Stimulated activated CD8-positive, alpha-beta memory T cell treated with anti-CD3 and anti-CD28 coated beads, Interleukin-7, amount 100 ng/mL, for 1 hour (primary cell): Measurements from ENCODE around the gene TIGD6.
"Not testable (repeated sequence)": the region's sequence is repeated elsewhere in the genome, so short reads cannot be mapped to it uniquely, and the experiment has no call there.

Source experiments
- DNase-seq, 2 donors: peaks; one replicate each; pipeline ENCODE4 v3.0.0-alpha.2; 2020; ENCODE audit warnings: low read depth in 2 of 2

TIGD6 gene

GRCh38 chr5:150000256-150000989, at the start of gene TIGD6, which contains the start of gene HMGXB3:
Gene TIGD6, minus strand, starts transcription at chr5:150000654. Its CDS starts 4,306 bp downstream, at chr5:149996348.
Gene HMGXB3, plus strand, starts transcription at chr5:150000739. Its CDS starts 4,114 bp downstream, at chr5:150004853.
- DNase-seq, result peak; percentile 66 to 69

- no peak for DNase-seq
Observed at GRCh38 chr5:150046031-150046430, 45.6 kb upstream of the TIGD6 start.

- no peak for DNase-seq
Observed at GRCh38 chr5:150045549-150045948, 45.1 kb upstream of the TIGD6 start.

GRCh38 chr5:150044712-150045111, 44.3 kb upstream of the TIGD6 start:
- no peak for DNase-seq

- no peak for DNase-seq
Observed at GRCh38 chr5:150044329-150044681, 43.9 kb upstream of the TIGD6 start.

- no peak for DNase-seq
Observed at GRCh38 chr5:150043657-150044328, 43.3 kb upstream of the TIGD6 start.

- no peak for DNase-seq
Observed at GRCh38 chr5:150042459-150042858, 42.0 kb upstream of the TIGD6 start.

GRCh38 chr5:150038547-150038946, 38.1 kb upstream of the TIGD6 start:
- DNase-seq, result no peak

- DNase-seq, result no peak
Observed at GRCh38 chr5:150036513-150036912, 36.1 kb upstream of the TIGD6 start.

GRCh38 chr5:150035139-150035895, 34.9 kb upstream of the TIGD6 start:
- DNase-seq, result no peak

- DNase-seq, result no peak
Observed at GRCh38 chr5:150034662-150035061, 34.2 kb upstream of the TIGD6 start.

- no peak for DNase-seq
Observed at GRCh38 chr5:150033334-150033733, 32.9 kb upstream of the TIGD6 start.

- DNase-seq, result not testable (repeated sequence)
Observed at GRCh38 chr5:150028047-150028446, 27.6 kb upstream of the TIGD6 start.

- no peak for DNase-seq
Observed at GRCh38 chr5:150026682-150027172, 26.3 kb upstream of the TIGD6 start.

GRCh38 chr5:150024346-150024984, 24.0 kb upstream of the TIGD6 start:
- no peak for DNase-seq

- no peak for DNase-seq
Observed at GRCh38 chr5:150023136-150023535, 22.7 kb upstream of the TIGD6 start.

- no peak for DNase-seq
Observed at GRCh38 chr5:150022681-150023080, 22.2 kb upstream of the TIGD6 start.

- no peak for DNase-seq
Observed at GRCh38 chr5:150022158-150022531, 21.7 kb upstream of the TIGD6 start.

GRCh38 chr5:150021491-150022157, 21.2 kb upstream of the TIGD6 start:
- no peak for DNase-seq

GRCh38 chr5:150020249-150020648, 19.8 kb upstream of the TIGD6 start:
- DNase-seq, result no peak

- no peak for DNase-seq
Observed at GRCh38 chr5:150017226-150018005, 17.0 kb upstream of the TIGD6 start.
